ENCODE measurements around the gene DPF1.

DNA sequence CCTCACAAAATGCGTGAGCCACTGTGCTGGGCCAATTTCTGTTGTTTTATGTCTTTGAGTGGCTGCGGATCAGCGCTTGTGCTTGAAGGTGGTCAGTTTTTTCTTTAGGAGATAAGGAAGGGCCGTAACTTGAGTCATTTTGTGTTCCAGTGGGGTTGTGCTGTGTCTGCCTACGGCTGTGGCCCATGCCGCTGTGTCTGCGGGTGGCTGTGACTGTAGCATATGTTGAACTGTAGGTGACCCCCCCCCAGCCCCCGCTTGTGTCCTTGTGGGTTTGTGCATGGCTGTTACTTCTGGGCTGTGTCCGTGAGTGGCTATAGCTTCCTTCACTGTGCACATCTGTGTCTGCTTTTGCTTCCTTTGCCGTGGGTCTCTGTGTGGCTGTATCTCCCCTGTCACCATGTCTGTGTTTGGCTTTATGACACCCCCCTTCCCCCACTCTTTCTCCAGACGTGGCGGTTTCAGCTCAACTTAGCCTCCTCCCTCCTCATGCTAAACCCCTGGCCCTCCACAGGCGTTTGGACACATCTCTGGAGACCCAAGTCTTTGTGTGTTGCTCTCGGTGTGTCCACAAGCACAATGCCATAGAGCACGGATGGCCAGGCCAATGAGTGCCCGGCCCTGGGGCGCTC is 31.5 kb upstream of the DPF1 start:
- no peak for TF ChIP-seq FOXA1 (IDR thresholded peaks at IDR 0.05)
- TF ChIP-seq CTBP1 (IDR thresholded peaks at IDR 0.05; ENCODE audit: borderline replicate concordance) = no peak
- no peak for TF ChIP-seq ARNT (IDR thresholded peaks at IDR 0.05)
- TF ChIP-seq ELF4 (IDR thresholded peaks at IDR 0.05) = no peak
- no peak for TF ChIP-seq L3MBTL2 (conservative IDR thresholded peaks at IDR 0.05)
- TF ChIP-seq NFRKB (IDR thresholded peaks at IDR 0.05) = no peak
- no peak for TF ChIP-seq BHLHE40 (IDR thresholded peaks at IDR 0.05; ENCODE audit: borderline replicate concordance)
- no peak for TF ChIP-seq FOXK2 (IDR thresholded peaks at IDR 0.05)

All from HEK293T (cell line).